Measurements from ENCODE around the gene CIAPIN1. TPM values are rescaled to one million over a fixed set of nuclear protein-coding genes. Genes with fewer than 3 reads are reported as not detected.

Gene CIAPIN1
- polyA plus RNA-seq, 1 of the 3 experiments (the other 2 are of a cell fraction), result 43.6 TPM

GRCh38 chr16:57422026-57422944, 24.9 kb downstream of the CIAPIN1 start:
- POLR2A ChIA-PET, result interaction anchor here (0.5 kb wide), 1 partner anchor 10 kb away, joined by 3 read pairs; no protein-coding TSS in a partner anchor
- H3K4me1 ChIP-seq (ENCODE audit: control insufficient read depth in 1 of 2, insufficient read depth in 2 of 2, low read depth in 1 of 2, low read length in 1 of 2), result peaks cover 0 to 17% of the 10 kb centered on the region in 2 experiments; a peak in 2 of 4 replicates

More at GRCh38 chr16:57422026-57422944, 24.9 kb downstream of the CIAPIN1 start:
- Histone ChIP-seq H3K4me3 (ENCODE audit: low read depth in 2 of 2, low read length in 1 of 2) (no peak overlapping the region), H3K9me2 (no peaks in the 10 kb centered on the region), H2AFZ (ENCODE audit: low read depth) (0 out of 2 replicates have a peak overlapping the region, but pooled peaks have one; percentile 57), H4K20me1 (ENCODE audit: insufficient read depth) (no peaks in the 10 kb centered on the region), H3K9ac (no peak overlapping the region), H3K4me2 (no peak overlapping the region), H3F3A (replicated peaks; ENCODE audit: insufficient read depth) (peaks cover 8% of the 10 kb centered on the region), H3K27ac (ENCODE audit: low read depth in 2 of 2, low read length in 1 of 2) (peak overlapping the region; percentile 17 to 45; a peak in 3 of 4 replicates), H3K36me3 (replicated peaks in 1 of 2; ENCODE audit: control insufficient read depth in 1 of 2, insufficient read depth in 2 of 2, low read length in 1 of 2) (peaks cover under 1 to 2% of the 10 kb centered on the region in 2 experiments), H3K79me2 (ENCODE audit: insufficient read depth) (no peaks in the 10 kb centered on the region), H3K27me3 (ENCODE audit: insufficient read depth) (no peaks in the 10 kb centered on the region), H3K9me3 (no peaks in the 10 kb centered on the region)
- WGBS (ENCODE audit: low lambda C conversion rate), result 46% methylated on average over 9 of the region's 10 CpGs
- TF ChIP-seq GABPA (IDR thresholded peaks at IDR 0.05; ENCODE audit: low read depth) (peak; percentile 49; the same call in 1 of the 2 replicates), TEAD4 (IDR thresholded peaks at IDR 0.05; ENCODE audit: borderline replicate concordance, insufficient read depth) (no peak), POLR2AphosphoS5 (IDR thresholded peaks at IDR 0.05; ENCODE audit: low read depth, low read length) (no peak), JUND (IDR thresholded peaks at IDR 0.05) (no peak), REST (IDR thresholded peaks at IDR 0.05; ENCODE audit: low read depth, low read length) (no peak), RAD21 (IDR thresholded peaks at IDR 0.05; ENCODE audit: low read length) (peak; percentile 86), SMC3 (IDR thresholded peaks at IDR 0.05; ENCODE audit: low read depth, low read length) (peak; percentile 83), CTCF (IDR thresholded peaks at IDR 0.05) (peak; percentile 77)
- CTCF ChIA-PET, result interaction anchor here (0.6 to 17.3 kb wide), 23 partner anchors 10 to 338 kb away, joined by 3 to 544 read pairs (median 3); partner anchors contain the start of genes ARL2BP, CIAPIN1, COQ9 and CPNE2
- DNase-seq, result peak; percentile 72
